Measurements from ENCODE around the gene DACH1.

The DACH1 gene

GRCh38 chr13:71773531-71773930 lies 93.5 kb downstream of the DACH1 start:
- POLR2A ChIA-PET = no interaction called here

GRCh38 chr13:71772361-71772760 lies 94.6 kb downstream of the DACH1 start:
- Histone ChIP-seq H3K4me3 (ENCODE audit: low read depth, low read length) (no peak overlapping the region), H3K27ac (ENCODE audit: extremely low read depth, low read depth, low read length) (no peak overlapping the region), H3K4me1 (ENCODE audit: control insufficient read depth, insufficient read depth, low read length) (no peaks in the 10 kb centered on the region), H3K9me3 (ENCODE audit: control insufficient read depth, insufficient read depth, low read depth, low read length) (no peaks in the 10 kb centered on the region), H3K36me3 (ENCODE audit: control insufficient read depth in 2 of 2, insufficient read depth in 1 of 2, low read length in 2 of 2) (no peaks in the 10 kb centered on the region)
- TF ChIP-seq REST (tag by site-specific recombination; IDR thresholded peaks at IDR 0.05) (no peak), YY1 (tag by site-specific recombination; IDR thresholded peaks at IDR 0.05) (no peak), PRDM4 (tag by site-specific recombination; IDR thresholded peaks at IDR 0.05) (no peak), PRDM6 (tag by site-specific recombination; IDR thresholded peaks at IDR 0.05) (peak; percentile 60), ZNF394 (tag by site-specific recombination; IDR thresholded peaks at IDR 0.05; ENCODE audit: borderline replicate concordance) (no peak), MEIS1 (CRISPR knock-in tag; IDR thresholded peaks at IDR 0.05; ENCODE audit: borderline replicate concordance) (no peak)
- ChIA-PET POLR2A (no interaction called here), CTCF (interaction anchor here (0.5 kb wide), 1 partner anchor 95 kb away, joined by 4 read pairs; no protein-coding TSS in a partner anchor)

More at GRCh38 chr13:71773531-71773930, 93.5 kb downstream of the DACH1 start:
- no peak for TF ChIP-seq ZNF2 (tag by site-specific recombination; IDR thresholded peaks at IDR 0.05)
- TF ChIP-seq BCL6B (tag by site-specific recombination; IDR thresholded peaks at IDR 0.05) = 0 out of 2 replicates have a peak, but pooled peaks have one; percentile 7
- TF ChIP-seq PRDM6 (tag by site-specific recombination; IDR thresholded peaks at IDR 0.05) = 0 out of 2 replicates have a peak, but pooled peaks have one; percentile 22
- no peak for TF ChIP-seq ZNF549 (tag by site-specific recombination; IDR thresholded peaks at IDR 0.05)
- TF ChIP-seq TCF7L2 (IDR thresholded peaks at IDR 0.05; ENCODE audit: borderline replicate concordance, low read depth, low read length) = peak; percentile 65; the same call in 1 of the 2 replicates
- Histone ChIP-seq H3K4me3 (ENCODE audit: low read depth, low read length) (no peak overlapping the region), H3K27ac (ENCODE audit: extremely low read depth, low read depth, low read length) (no peak overlapping the region), H3K4me1 (ENCODE audit: control insufficient read depth, insufficient read depth, low read length) (no peaks in the 10 kb centered on the region), H3K9me3 (ENCODE audit: control insufficient read depth, insufficient read depth, low read depth, low read length) (no peaks in the 10 kb centered on the region), H3K36me3 (ENCODE audit: control insufficient read depth in 2 of 2, insufficient read depth in 1 of 2, low read length in 2 of 2) (no peaks in the 10 kb centered on the region)
- CTCF ChIA-PET = no interaction called here
